GM19463 (cell line): ENCODE data around the gene GOSR2.
"Not testable (repeated sequence)": the region's sequence is repeated elsewhere in the genome, so short reads cannot be mapped to it uniquely, and the experiment has no call there.

Source experiments
- ATAC-seq: cut with Tn5 transposase; IDR thresholded peaks from one replicate; pipeline ENCODE4 v1.9.1; 2021; ENCODE audit warnings: mild to moderate bottlenecking, moderate library complexity; ENCODE audit not compliant: unreplicated experiment

GOSR2 gene

DNA sequence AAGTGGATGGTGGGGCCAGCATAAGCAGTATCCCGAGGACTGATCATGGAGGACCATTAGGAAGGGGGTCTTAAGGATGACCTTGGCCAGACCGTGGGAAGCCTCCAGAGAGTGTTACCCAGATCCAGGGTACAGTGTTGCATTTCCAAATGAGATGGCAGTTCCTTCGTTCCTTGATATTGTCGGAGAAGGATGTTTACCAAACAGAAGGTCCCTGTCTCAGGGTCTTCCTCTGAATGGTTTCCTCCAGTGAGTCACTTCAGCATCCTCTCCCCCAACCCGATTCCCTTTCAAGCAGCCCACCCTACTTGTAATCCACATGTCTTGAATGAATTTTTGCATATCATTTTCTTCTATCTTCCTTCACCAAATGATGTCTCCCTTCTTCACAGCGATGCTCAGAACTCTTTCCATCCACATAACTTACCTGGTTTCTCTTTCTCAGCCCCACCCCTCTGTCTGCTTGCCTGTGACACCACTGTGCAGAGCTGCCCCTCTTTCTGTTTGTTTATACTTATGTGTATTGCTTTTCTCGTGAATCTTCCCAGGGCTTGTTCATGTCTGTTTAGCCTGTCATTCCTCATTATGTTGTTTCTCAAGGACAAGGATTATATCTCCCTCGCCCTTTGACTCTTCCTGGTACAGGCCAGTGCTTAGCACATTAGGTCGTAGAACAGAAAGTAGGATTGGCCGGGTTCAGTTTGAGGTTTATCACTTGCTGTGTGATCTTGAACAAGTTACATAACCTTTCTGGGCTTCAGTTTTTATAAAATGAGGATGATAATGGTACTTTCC, 5.7 kb downstream of the GOSR2 start:
- ATAC-seq: no peak

DNA sequence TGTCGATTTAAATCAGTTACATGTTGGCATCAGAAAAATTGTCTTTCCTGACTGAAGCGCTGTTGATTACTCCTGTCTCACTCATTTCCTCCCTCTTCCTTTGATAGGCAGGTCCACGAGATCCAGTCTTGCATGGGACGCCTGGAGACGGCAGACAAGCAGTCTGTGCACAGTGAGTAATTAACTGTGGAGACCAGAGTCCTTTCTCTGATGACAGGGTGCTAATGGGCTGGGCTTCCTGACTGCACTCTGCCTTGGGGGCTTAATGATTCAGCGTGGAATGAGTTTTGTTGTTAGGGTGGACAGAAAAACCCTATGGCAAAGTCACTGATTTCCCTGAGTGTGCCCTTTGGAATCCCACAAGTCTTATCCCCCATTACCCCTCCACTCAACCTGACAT, 6.5 kb downstream of the GOSR2 start:
- ATAC-seq: no peak

DNA sequence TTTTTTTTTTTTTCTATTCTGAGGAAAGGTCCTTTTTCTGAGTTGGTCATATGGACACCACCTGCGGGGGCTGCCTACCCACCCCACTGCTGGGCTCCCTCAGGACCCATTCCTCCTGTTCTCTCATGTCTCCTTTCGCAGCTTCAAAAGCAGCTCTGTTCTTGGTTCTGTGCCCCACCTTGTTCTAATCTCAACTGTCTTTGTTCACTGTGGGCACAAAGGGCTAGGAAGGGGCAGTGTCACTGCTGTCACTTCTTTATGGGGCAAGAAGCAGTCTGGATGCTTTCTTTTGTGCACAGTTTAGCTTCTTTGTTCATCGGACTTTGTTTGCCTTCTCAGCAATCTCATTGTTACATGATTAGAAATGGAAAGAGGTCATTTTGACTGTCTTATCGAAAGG, 7.1 kb downstream of the GOSR2 start:
- ATAC-seq: no peak

DNA sequence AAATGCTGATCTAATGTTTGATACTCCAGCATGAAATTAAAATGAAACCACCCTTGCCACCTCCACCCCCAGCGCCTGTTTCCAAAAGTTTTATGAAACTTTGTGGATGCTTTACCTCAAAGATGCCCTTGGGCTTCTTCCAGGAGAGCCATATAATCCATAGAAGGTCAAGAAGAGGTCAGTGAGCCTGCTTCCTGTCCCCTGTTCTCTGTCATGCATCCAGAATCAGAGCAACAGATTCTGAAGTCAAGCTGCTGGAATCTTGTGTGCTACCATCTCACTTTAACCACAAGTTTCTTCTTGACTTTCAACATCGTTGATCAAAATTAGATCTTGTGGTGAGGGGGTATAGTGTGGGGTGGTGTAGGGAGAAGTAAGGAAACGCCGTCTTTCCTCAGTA, 8.6 kb downstream of the GOSR2 start:
- no peak for ATAC-seq

DNA sequence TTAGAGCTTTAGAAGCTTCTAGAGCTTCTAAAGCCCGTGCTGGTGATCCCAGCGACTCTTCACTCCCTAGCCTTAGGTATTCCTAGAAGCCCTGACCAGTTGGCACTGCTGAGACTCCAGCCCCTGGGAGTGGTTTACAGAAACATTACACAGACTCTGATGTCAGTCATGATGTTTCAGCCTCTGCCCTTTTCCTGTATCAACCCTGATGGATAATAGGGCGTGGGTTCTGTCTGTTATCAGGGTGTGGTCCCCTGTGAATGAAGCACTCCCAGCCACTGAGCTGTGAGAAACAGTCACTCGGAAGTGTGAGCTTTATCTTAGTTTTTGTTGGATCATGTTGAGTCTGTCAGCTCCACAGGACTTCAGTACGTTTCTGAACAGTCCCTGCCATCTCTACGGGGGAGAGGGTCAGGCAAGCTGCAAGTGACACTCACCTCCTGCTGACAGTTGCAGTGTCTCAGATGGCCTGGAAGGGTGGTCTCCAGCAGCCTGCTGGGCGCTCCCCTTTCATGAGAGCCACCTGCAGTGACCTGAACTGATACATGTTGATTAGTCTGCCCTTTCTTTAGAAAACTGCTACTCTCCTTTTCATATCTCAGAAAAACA, 12.8 kb downstream of the GOSR2 start:
- no peak for ATAC-seq

DNA sequence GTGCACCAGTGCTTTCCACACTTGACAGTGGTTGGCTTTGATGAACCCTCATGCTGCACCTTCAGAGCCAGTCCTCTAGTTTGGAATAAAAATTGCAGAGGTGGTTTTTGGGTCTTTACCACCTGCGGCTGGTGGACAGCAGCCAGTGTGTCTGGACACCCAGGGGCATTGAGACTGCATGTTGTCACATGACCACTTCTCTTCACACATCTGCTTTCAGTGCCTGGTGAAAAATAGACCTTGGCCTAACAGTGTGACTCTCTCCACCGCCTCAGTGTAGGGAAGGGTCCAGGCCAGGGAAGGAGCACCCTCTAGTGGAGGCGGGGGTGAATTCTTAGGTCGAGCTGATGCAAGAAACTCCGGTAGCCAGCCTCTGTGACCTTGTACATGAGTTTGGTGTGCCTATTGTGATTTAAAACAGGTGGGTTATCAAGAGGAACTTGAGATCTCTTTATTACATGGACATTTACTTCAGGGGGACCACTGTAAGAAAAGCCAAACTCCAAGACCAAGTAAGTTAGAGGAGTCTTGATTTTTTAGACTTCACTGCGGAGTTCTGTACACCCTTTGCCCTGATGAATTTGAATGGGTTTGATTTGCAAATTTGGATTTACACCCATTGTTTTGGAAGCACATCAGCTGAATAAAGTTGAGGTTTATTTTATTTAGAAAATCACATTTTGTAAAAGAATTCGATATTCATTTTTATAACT, 17.9 kb downstream of the GOSR2 start:
- peak; percentile 47 for ATAC-seq

DNA sequence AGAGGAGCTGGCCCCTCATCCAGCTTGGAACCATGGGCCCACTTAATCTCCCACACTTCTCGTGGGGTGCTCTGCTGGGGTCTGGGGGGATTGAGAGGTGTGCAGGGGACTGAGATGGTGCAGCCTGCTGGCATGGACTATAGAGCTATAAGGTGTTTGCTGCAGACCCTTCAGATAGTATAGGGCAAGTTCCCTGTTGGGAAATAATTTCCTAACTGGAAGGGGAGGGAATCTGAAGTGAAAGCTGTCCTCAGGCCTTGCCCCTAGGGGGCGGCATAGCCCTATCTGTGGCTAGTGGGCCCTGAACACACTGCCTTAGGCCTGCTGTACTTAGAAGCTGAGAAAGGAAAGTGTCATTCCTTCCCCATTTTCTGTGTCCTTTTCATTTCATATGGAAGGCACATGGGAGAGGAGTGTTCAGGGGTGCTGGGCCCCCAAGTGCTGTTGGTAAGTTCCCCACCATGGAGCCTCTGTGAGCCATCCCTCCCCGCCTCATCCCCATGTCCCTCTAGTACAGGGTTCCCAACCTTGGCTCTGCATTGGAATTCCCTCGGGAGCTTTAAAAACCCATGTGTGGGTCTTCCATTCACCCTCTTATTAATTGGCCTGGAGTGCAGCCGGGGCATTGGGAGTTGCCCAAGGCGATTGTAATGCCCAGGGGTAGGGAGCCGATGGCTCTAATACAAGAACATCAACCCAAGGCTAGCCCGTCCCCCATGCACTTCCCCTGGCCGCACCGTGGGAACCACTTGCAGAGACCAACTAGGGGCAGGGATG, 19.7 kb downstream of the GOSR2 start:
- ATAC-seq: no peak

DNA sequence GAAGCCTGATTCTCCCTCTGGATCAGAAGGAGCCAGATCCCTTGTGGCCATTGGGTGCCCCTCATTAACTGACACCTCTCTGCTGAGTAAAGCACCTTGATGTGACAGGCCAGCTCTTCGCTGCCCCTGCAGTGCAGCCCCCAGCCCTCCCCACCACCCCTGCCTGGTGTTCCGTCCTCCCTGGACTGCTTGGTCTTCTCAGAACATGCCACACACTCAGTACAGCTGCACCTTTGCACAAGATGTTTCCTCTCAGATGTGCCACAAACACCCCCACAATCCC, 20.2 kb downstream of the GOSR2 start:
- ATAC-seq: no peak

DNA sequence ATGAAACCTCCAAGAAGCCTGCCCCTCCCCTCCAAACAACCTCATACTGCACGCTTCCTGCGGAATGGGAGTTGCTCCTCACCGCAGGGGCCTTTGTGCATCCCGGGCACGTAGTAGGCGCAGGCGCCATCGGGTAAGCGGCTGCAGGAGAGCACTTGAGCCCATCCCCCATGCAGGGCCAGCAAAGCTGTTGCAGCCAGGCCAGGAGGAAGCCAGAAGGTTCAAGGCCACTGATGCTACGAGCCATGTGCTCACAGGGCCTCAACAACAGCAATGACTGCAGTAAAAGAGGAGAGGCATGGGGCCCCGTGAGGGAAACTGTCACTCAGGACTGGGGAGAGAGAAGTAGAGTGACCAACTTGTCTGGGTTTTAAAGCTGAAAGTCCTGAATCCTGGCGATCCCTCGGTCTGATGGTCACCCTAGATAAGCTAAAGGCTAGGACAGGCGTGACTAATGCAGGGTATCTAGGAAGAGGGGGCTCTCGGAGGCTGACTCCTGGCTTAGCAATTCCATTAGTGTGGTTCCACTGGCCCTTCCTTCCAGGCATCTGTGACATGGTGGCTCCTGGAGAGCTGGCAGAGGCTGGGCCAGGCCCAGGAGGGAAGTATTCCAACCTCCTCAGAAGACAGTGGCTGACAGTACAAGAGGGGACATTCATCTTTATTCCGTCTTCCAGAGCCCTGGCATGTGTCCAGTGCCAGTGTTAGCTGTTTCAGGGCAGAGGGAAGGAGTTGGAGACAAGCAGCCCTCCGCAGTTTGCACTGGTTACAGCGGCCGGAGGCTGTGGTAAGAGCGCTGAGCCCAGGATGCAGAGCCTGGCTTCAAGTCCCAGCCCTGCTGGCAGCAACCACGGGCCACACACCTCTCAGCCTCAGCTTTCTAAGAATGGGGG, 20.8 kb downstream of the GOSR2 start:
- ATAC-seq: no peak

DNA sequence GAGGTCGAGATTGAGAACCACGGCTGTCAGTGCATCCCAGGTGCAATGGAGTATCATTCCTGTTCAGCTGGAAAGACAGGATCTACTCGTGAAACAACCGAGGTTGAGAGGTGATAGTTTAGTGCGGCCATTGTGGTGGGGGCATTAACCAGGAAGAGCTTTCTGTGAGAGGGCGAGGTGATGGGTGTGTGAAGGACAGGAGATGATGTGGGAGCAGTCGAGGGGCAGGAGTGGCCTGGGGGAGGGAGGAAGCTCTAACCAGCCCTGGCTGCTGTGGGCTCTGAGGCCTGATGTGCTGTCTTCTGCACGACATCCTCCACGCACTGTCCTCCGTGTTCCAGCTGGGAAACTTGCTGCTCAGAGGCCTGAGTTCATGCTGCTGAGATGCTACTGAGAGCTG, 22.0 kb downstream of the GOSR2 start:
- no peak for ATAC-seq

DNA sequence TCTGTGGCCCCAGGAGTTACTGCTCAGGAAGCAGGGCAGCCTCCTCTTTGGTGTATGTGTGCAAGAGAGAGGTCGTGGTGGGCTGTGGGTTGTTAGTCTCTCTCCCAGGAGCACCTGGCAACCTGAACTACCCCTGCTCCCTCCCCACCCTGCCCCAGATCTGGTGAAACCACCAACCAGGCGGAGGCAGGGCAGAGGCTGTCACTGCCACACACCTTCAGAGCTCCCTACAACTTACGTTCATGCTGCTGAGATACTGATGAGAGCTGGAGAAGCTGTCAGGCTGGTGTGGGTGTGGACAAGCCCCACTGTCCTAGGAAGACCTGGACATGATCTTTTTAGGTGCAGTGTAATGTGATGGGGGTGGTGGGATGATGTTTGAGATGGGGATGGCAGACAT, 24.3 kb downstream of the GOSR2 start:
- ATAC-seq: no peak

DNA sequence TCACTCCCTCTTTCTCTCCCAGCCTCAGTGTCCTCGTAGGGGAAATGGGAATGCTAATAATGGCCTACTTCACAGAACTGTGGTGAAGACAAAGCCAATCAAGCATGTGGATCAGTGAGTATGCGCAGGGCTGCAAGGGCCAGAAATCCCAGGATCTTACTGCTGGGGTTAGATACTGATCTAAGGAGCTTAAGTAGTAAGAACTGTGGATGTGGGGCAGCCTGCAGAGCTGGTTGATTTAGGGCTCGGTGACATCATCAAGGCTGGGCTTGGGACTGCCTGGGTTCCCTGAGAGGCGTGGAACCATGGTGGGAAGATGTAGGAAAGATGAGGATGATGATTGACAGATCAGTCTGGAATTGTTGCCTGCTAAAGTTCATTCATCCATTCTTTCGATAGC, 25.6 kb downstream of the GOSR2 start:
- ATAC-seq: no peak

DNA sequence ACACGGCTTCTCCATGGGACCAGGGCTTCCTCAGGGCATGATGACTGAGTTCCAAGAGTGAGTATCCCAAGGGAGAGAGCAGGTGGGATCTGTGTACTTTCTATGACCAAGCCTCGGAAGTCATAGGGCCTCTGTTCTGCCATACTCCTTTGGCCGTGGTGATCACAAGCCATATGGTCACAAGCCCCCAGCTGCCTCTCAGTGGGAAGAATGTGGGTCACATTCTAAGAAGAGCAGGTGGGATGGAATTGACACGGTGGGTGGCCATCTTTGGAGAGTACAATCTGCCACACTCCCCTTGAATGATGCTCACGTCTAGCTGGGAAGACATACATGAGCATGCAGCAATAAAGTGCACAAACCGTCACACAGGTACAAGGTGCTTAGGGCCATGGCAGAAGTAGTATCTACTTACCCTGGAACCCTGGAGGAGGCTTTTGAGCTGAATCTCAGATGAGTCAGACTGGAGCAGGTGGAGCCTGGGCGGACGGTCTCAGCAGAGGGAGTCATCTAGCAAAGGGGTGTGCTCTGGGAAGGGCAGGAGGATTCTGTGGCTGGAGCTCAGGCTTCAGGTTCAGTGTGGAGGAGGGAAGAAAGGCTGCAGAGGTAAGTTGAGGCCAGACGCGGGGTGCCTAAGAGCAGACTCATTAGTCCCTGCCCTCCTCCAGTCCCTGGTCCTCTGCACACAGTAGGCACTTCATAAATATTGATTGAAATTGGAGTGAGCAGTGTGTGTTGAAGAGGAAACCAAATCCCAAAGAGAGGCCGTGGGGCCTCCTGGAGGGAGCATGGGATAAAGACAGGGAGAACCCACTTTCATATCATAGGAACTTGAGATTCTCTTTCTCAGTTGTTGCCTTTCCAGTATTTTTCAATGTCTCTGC, 26.6 kb downstream of the GOSR2 start:
- no peak for ATAC-seq

DNA sequence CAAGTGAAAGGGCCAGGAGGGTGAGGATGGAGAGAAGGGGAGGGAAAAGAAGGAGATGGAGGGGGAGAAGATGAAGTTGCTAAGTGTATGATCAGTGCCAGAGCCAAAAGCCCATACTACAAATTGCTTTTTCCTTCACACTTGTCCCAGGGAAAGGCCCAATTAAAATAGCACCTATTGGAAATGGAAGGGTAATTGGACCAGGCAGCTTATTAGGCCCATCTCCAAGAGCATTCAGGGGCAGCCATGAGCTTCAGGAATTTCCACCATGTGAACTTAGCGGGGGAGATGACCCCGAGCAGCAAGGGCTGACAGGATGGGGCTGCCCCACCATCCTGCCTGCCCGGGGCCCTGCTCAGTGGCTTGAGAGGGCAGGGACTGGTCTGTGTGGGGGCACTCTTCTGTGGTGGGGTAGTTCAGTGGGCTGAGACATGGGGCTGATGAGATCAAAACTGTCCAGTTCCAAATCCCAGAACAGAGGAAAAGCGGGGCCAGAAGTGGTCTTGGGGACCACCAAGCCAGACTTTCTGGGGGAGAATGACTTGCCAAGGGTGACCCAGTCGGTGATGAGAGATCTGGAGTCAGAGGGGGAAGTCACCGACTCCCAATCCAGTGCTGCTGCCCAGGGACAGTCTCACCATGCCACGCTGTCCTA, 27.5 kb downstream of the GOSR2 start:
- no peak for ATAC-seq

DNA sequence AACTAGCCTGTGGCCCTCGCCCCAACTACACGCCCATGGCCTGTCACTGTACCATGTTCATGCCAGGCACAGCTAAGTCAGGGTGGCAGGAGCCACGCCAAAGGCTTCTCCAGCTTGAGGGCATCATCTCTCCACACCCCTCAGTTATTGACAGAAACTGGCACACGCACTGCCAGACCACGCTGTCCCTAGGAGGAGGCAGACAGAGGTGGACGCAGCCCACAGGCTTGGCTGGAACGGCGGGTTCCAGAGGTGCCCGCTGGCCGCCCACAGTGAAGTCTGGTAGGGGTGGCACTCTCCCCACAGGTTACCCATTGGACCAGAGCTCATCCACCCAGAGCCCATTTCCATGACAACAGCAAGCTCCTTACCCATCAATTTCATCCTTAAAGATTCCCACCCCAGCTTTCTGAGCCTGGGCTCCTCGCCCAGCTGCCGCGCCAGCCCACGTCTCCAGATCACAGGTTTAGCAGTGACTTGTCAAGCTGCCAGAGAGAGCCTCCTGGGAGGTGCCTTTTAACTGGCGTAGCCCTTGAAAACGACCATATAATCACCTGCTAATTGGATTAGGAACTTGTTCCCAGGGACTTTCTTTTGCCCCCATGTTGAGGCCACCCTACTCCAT, 28.1 kb downstream of the GOSR2 start:
- no peak for ATAC-seq

DNA sequence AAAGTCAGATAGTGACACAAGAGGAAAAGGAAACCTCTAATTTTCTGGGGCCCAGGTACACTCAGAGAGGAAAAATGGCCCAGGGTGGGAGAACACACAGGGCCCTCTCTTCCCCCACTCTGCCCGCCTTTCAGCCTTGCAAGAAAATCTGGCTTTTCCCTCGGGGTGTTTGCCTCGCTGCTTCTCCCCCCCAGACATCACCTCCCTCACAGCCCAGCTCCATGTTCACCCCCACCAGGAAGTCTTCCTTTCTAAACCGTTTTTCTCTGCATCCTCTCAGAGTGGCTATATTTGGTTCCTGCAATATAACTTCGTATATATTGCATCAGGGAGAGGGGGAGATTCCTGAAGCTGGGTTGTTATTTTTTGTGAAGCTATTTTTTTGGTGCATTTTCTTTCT, 28.7 kb downstream of the GOSR2 start:
- no peak for ATAC-seq

DNA sequence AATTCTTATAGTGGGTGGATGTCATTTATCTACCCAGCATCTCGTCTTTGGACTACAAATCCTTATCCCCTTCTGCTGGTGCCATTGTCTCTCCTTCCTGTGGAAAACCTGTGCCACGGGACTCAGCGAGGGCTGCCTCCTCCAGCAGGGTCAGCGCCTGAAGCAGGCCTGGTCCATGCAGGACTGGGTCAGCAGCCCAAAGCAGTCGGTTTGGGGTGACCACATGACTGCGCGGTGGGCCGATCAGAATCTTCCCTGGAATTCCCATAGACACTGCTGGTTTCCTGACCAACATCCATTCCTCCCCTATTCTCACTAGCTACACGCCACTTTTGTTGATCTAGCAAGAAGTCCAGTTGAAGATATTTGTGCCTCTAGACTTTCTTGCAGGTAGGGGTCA, 29.2 kb downstream of the GOSR2 start:
- no peak for ATAC-seq

DNA sequence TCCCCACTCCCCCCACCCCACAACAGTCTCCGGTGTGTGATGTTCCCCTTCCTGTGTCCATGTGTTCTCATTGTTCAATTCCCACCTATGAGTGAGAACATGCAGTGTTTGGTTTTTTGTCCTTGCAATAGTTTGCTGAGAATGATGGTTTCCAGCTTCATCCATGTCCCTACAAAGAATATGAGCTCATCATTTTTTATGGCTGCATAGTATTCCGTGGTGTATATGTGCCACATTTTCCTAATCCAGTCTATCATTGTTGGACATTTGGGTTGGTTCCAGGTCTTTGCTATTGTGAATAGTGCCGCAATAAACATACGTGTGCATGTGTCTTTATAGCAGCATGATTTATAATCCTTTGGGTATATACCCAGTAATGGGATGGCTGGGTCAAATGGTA, 30.2 kb downstream of the GOSR2 start:
- not testable (repeated sequence) for ATAC-seq
